Activated naive CD4-positive, alpha-beta T cell treated with anti-CD3 and anti-CD28 coated beads for 36 hours (primary cell): ENCODE measurements around the gene ENTREP1. TPM values are rescaled to one million over a fixed set of nuclear protein-coding genes. Genes with fewer than 3 reads are reported as not detected.
"Not testable (repeated sequence)": the region's sequence is repeated elsewhere in the genome, so short reads cannot be mapped to it uniquely, and the experiment has no call there.

Source experiments
- CTCF ChIA-PET: fragments of 350-600 bp; sonication (Branson Sonifier 250); formaldehyde crosslinking; loops from one replicate; lab custom pipeline; 2021; ENCODE audit warnings: antibody characterized with exemption; lab: Charles Lee
- DNase-seq: peaks from one replicate; pipeline ENCODE4 v3.0.0-alpha.2; 2020
- H3K27ac Mint-ChIP-seq: one replicate; pipeline ENCODE4 v1.8.0; 2021; ENCODE audit warnings: mild to moderate bottlenecking, mixed read lengths
- H3K27me3 Mint-ChIP-seq: one replicate; pipeline ENCODE4 v1.8.0; 2021; ENCODE audit warnings: low read depth, mixed read lengths
- H3K36me3 Mint-ChIP-seq: one replicate; pipeline ENCODE4 v1.8.0; 2021; ENCODE audit warnings: low read depth, mixed read lengths
- H3K4me1 Mint-ChIP-seq: one replicate; pipeline ENCODE4 v1.8.0; 2021; ENCODE audit warnings: low read depth, mixed read lengths
- H3K4me3 Mint-ChIP-seq: one replicate; pipeline ENCODE4 v1.8.0; 2021; ENCODE audit warnings: mild to moderate bottlenecking, moderate library complexity, mixed read lengths
- H3K9me3 Mint-ChIP-seq: one replicate; pipeline ENCODE4 v1.8.0; 2021; ENCODE audit warnings: mixed read lengths
- intact Hi-C: fragments of 100-400 bp; cut with micrococcal nuclease; formaldehyde crosslinking; loops from one replicate; pipeline ENCODE4 v1.15.1; 2023
- total RNA-seq, 2 experiments: library from RNA; stranded (reverse); gene quantifications; one replicate each; pipeline ENCODE4 v1.2.3, GENCODE V29; 2021

Gene ENTREP1
- total RNA-seq, 2 experiments from 2014 or later, result not detected

GRCh38 chr9:69306895-69307445 is 18.0 kb upstream of the ENTREP1 start:
- H3K9me3 Mint-ChIP-seq, CTCF ChIA-PET, H3K36me3 Mint-ChIP-seq, DNase-seq, H3K4me1 Mint-ChIP-seq, H3K27ac Mint-ChIP-seq, H3K4me3 Mint-ChIP-seq, intact Hi-C loops, H3K27me3 Mint-ChIP-seq: not testable (repeated sequence)

GRCh38 chr9:69307446-69308205 is 17.4 kb upstream of the ENTREP1 start:
- H3K36me3 Mint-ChIP-seq, result peaks cover 1% of the 10 kb centered on the region
- H3K4me1 Mint-ChIP-seq, result no peaks in the 10 kb centered on the region
- CTCF ChIA-PET, result no interaction called here
- intact Hi-C loops, result no loop called here
- peaks cover 7% of the 10 kb centered on the region for H3K9me3 Mint-ChIP-seq
- H3K27ac Mint-ChIP-seq, result no peak overlapping the region
- H3K4me3 Mint-ChIP-seq, result no peak overlapping the region
- H3K27me3 Mint-ChIP-seq, result peaks cover 10% of the 10 kb centered on the region
- no peak for DNase-seq

GRCh38 chr9:69308206-69308931 is 16.6 kb upstream of the ENTREP1 start:
- CTCF ChIA-PET, result no interaction called here
- intact Hi-C loops, result no loop called here
- Mint-ChIP-seq H3K4me1 (no peaks in the 10 kb centered on the region), H3K27me3 (peaks cover 10% of the 10 kb centered on the region), H3K9me3 (peaks cover 11% of the 10 kb centered on the region), H3K4me3 (no peak overlapping the region), H3K27ac (no peak overlapping the region), H3K36me3 (peaks cover 1% of the 10 kb centered on the region)
- no peak for DNase-seq

GRCh38 chr9:69313175-69313574 is 11.8 kb upstream of the ENTREP1 start:
- no peak overlapping the region for H3K4me3 Mint-ChIP-seq
- CTCF ChIA-PET, result no interaction called here
- no peak overlapping the region for H3K27ac Mint-ChIP-seq
- H3K27me3 Mint-ChIP-seq, result peaks cover 14% of the 10 kb centered on the region
- H3K4me1 Mint-ChIP-seq, result no peaks in the 10 kb centered on the region
- no peak for DNase-seq
- peaks cover 19% of the 10 kb centered on the region for H3K9me3 Mint-ChIP-seq
- intact Hi-C loops, result no loop called here
- H3K36me3 Mint-ChIP-seq, result peaks cover 1% of the 10 kb centered on the region

- no peak overlapping the region for H3K4me3 Mint-ChIP-seq
- peaks cover 1% of the 10 kb centered on the region for H3K36me3 Mint-ChIP-seq
- H3K27ac Mint-ChIP-seq, result no peak overlapping the region
- no peak for DNase-seq
- CTCF ChIA-PET, result interaction anchor here (1.2 kb wide), 1 partner anchor 108 kb away, joined by 4 read pairs; no protein-coding TSS in a partner anchor
- H3K9me3 Mint-ChIP-seq, result peaks cover 19% of the 10 kb centered on the region
- intact Hi-C loops, result no loop called here
- no peaks in the 10 kb centered on the region for H3K4me1 Mint-ChIP-seq
- peaks cover 18% of the 10 kb centered on the region for H3K27me3 Mint-ChIP-seq
Measured at GRCh38 chr9:69314547-69314946, 10.5 kb upstream of the ENTREP1 start.

- intact Hi-C loops, result no loop called here
- Mint-ChIP-seq H3K4me1 (no peaks in the 10 kb centered on the region), H3K27me3 (peaks cover 18% of the 10 kb centered on the region), H3K4me3 (no peak overlapping the region), H3K9me3 (peaks cover 17% of the 10 kb centered on the region), H3K27ac (no peak overlapping the region), H3K36me3 (peaks cover under 1% of the 10 kb centered on the region)
- DNase-seq, result no peak
- CTCF ChIA-PET, result interaction anchor here (0.6 to 0.8 kb wide), 2 partner anchors 12 to 124 kb away, joined by 3 to 5 read pairs; no protein-coding TSS in a partner anchor
Measured at GRCh38 chr9:69317081-69317480, 7.9 kb upstream of the ENTREP1 start.

- CTCF ChIA-PET, result interaction anchor here (0.6 kb wide), 1 partner anchor 125 kb away, joined by 3 read pairs; no protein-coding TSS in a partner anchor
- Mint-ChIP-seq H3K4me3 (no peak overlapping the region), H3K4me1 (no peaks in the 10 kb centered on the region), H3K36me3 (no peaks in the 10 kb centered on the region), H3K27me3 (peaks cover 22% of the 10 kb centered on the region), H3K9me3 (peaks cover 11% of the 10 kb centered on the region), H3K27ac (no peak overlapping the region)
- intact Hi-C loops, result no loop called here
- no peak for DNase-seq
Measured at GRCh38 chr9:69317894-69318293, 7.1 kb upstream of the ENTREP1 start.

- no peak overlapping the region for H3K4me3 Mint-ChIP-seq
- intact Hi-C loops, result no loop called here
- H3K27ac Mint-ChIP-seq, result no peak overlapping the region
- peaks cover 29% of the 10 kb centered on the region for H3K27me3 Mint-ChIP-seq
- CTCF ChIA-PET, result interaction anchor here (0.6 kb wide), 2 partner anchors 73 to 201 kb away, joined by 5 read pairs; no protein-coding TSS in a partner anchor
- no peak for DNase-seq
- H3K36me3 Mint-ChIP-seq, result no peaks in the 10 kb centered on the region
- H3K9me3 Mint-ChIP-seq, result no peaks in the 10 kb centered on the region
- H3K4me1 Mint-ChIP-seq, result peaks cover 2% of the 10 kb centered on the region
Measured at GRCh38 chr9:69319324-69320025, 5.5 kb upstream of the ENTREP1 start.

- H3K27me3 Mint-ChIP-seq, result peaks cover 40% of the 10 kb centered on the region
Measured at GRCh38 chr9:69322256-69322655, 2.8 kb upstream of the ENTREP1 start.

GRCh38 chr9:69323861-69324260 is 1.2 kb upstream of the ENTREP1 start:
- H3K9me3 Mint-ChIP-seq, result no peaks in the 10 kb centered on the region
- no peak overlapping the region for H3K4me3 Mint-ChIP-seq
- no peak overlapping the region for H3K27ac Mint-ChIP-seq
- H3K36me3 Mint-ChIP-seq, result no peaks in the 10 kb centered on the region
- intact Hi-C loops, result no loop called here
- H3K27me3 Mint-ChIP-seq, result peaks cover 40% of the 10 kb centered on the region
- no peak for DNase-seq
- peaks cover 10% of the 10 kb centered on the region for H3K4me1 Mint-ChIP-seq
- CTCF ChIA-PET, result interaction anchor here (0.6 to 0.7 kb wide), 2 partner anchors 11 to 54 kb away, joined by 3 read pairs; no protein-coding TSS in a partner anchor

More at GRCh38 chr9:69322256-69322655, 2.8 kb upstream of the ENTREP1 start:
- H3K9me3 Mint-ChIP-seq, result no peaks in the 10 kb centered on the region
- intact Hi-C loops, result no loop called here
- H3K4me1 Mint-ChIP-seq, result peaks cover 10% of the 10 kb centered on the region
- DNase-seq, result no peak
- CTCF ChIA-PET, result interaction anchor here (0.6 kb wide), 2 partner anchors 53 to 191 kb away, joined by 3 to 4 read pairs; no protein-coding TSS in a partner anchor
- H3K27ac Mint-ChIP-seq, result no peak overlapping the region
- H3K4me3 Mint-ChIP-seq, result no peak overlapping the region
- H3K36me3 Mint-ChIP-seq, result no peaks in the 10 kb centered on the region

GRCh38 chr9:69325409-69326212 is 596 bp downstream of the ENTREP1 start:
- Mint-ChIP-seq H3K27me3 (peaks cover 40% of the 10 kb centered on the region), H3K36me3 (no peaks in the 10 kb centered on the region), H3K9me3 (no peaks in the 10 kb centered on the region), H3K4me1 (peaks cover 10% of the 10 kb centered on the region), H3K4me3 (peak overlapping the region; percentile 41), H3K27ac (no peak overlapping the region)
- CTCF ChIA-PET, result no interaction called here
- intact Hi-C loops, result no loop called here
- no peak for DNase-seq
